AG20443 (cell line): ENCODE results near the gene KHDRBS1.
"Not testable (repeated sequence)": the region's sequence is repeated elsewhere in the genome, so short reads cannot be mapped to it uniquely, and the experiment has no call there.

Experiments used
- DNase-seq: peaks from one replicate; pipeline ENCODE4 v3.0.0; 2012; ENCODE audit warnings: low spot score, mixed read lengths

The KHDRBS1 gene

DNA sequence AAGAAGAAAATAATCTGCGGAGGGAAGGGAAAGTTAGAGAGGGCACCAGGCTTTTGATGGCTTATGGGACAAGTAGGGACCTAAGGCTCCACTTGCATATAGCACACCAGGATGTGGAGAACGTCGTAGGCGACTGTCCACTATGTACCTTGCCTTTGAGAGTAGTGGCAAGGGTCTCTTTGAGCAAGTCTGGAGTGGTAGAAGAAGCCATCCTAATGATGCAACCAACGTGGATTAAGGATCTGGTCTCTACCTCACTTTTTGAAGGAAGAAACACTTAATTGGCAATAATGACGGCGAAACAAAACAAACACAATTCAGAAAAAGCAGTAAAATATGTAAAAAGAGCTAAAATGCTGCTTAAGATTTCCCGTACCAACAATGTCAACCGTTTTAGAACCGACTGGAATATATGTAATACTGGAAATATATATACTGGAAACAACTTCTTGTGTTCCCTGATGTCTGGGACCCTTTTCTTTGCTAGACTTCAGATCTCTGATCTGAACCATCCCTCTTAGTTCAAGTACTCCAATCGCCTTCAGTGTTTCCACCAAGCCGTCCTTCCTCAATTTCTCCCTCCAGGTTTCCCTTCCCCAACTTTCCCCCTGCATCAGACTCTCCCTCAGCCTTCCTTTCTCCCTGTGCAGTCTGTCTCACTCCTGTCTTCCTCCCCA lies 821 bp upstream of the KHDRBS1 start:
- DNase-seq = no peak

DNA sequence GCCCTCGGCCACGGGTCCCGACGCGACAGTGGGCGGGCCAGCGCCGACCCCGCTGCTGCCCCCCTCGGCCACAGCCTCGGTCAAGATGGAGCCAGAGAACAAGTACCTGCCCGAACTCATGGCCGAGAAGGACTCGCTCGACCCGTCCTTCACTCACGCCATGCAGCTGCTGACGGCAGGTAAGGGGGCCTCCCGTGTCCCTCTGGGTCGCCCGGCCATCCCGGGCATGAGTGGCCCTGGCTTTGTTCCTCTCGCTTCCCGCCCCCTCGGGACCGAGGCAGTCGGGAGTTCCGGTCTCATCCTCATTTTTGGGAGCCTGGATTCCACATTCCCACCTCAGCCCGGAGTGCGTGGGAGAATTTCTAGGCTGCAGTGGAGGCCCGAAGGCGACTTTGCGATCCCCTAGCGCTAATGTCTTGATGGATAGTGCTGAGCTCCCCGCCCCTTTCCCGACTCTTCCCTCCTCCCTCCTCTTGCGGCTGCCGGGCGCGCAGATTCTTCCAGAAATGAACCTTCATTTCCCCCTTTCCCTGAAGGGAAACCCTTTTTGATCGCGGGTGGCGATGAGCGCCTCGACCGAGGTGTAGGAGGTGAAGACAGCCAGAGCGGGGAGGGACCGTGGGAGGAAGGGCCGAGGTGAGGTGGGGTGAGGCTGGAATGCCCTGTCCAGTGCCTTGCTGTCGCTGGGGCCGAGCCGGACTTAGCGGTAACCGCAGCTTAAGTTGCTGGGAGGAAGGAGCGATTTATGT lies 705 bp downstream of the KHDRBS1 start:
- DNase-seq = peak; percentile 67

DNA sequence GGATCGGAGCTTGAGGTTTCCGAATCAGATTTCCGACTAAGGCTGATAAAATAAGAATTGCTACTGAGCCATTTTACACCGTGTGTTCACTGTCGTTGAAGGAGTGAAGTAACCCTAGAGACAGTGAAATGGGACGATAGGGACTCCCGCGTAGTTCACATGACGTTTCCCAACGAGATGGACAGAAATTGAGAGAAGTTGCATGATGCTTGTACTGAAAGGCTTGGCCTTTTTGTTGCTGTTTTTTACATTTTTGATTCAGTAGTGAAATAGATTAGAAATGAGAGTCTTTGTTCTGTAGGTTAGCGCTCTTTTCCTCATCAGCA lies 1.2 kb downstream of the KHDRBS1 start:
- DNase-seq = no peak

DNA sequence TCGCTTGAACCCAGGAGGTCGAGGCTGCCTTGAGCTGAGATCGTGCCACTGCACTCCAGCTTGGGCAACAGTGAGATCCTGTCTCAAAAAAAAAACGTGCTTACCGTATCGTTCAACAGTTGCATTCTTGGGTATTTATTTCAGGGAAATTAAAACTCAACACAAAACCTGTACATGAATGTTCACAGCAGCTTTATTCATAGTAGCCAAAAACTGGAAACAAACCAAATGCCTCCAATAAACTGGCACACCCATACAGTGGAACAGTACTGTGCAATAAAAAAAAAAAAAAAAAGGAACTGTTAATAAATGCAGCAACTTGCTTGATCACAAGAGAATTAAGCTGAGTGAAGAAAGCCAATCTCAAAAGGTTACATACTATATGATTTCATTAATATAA lies 6.7 kb downstream of the KHDRBS1 start:
- no peak for DNase-seq

DNA sequence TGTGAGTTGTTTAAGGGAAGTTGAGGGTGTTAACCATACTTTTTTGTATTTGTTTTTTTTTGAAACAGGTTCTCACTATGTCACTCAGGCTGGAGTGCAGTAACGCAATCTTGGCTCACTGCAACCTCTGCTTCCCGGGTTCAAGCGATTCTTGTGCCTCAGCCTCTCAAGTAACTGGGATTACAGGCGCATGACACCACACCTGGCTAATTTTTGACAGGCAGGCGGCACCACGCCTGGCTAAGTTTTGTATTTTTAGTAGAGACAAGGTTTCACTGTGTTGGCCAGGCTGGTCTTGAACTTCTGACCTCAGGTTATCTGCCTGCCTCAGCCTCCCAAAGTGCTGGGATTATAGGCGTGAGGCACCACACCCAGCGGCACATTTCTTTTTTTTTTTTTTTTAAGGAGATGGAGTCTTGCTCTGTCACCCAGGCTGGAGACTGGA lies 7.9 kb downstream of the KHDRBS1 start:
- not testable (repeated sequence) for DNase-seq

DNA sequence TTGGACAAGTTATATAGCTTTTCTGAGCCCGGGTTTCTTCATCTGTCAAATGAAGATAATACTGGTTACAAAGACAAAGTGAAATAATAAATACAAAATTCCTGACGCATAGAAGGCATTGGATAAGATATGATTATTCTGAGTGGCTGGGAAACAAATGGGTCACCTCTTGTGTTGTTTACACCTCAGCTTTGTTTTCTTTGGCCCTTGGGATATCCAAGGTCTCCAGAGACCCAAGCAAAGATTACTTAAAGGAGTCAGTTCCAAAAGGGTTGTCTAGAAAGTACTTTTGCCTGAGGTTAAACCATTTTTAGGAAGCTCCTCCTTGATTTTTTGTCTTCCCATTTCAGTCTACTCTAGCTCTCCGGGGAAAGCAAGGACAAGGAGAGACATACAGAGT lies 9.7 kb downstream of the KHDRBS1 start:
- DNase-seq = no peak

DNA sequence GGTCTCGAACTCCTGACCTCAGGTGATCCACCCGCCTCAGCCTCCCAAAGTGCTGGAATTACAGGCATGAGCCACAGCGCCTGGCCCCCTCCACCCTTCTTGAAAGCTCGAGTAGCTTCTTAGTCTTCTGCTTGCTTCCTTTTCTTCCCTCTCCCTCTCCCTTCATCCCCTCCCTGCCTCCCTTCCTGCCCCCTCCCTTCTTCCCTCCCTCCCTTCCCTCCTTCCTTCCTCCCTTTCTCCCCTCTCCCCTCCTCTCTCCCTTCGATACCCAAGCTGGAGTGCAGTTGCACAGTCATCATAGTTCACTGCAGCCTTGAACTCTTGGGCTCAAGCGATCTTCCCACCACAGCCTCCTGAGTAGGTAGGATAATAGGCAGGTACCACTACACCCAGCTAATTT lies 11.8 kb downstream of the KHDRBS1 start:
- DNase-seq = no peak

DNA sequence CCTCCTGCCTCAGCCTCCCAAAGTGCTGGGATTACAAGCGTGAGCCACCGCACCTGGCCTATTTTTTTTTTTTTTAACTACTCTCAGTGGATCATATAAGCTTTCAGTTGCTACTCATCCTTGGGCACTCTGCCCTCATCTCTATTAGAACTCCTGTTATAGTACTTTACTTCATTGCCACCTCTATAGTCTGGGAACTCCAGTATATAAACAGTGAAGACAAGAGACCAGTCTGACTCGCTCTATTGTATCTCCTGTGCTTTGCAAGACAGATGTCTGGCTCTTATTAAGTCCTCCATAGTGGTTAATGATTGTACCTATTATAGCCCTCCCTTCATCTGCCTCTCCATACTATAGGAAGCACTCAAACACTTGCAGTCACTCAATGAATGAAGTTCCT lies 15.1 kb downstream of the KHDRBS1 start:
- DNase-seq = no peak

DNA sequence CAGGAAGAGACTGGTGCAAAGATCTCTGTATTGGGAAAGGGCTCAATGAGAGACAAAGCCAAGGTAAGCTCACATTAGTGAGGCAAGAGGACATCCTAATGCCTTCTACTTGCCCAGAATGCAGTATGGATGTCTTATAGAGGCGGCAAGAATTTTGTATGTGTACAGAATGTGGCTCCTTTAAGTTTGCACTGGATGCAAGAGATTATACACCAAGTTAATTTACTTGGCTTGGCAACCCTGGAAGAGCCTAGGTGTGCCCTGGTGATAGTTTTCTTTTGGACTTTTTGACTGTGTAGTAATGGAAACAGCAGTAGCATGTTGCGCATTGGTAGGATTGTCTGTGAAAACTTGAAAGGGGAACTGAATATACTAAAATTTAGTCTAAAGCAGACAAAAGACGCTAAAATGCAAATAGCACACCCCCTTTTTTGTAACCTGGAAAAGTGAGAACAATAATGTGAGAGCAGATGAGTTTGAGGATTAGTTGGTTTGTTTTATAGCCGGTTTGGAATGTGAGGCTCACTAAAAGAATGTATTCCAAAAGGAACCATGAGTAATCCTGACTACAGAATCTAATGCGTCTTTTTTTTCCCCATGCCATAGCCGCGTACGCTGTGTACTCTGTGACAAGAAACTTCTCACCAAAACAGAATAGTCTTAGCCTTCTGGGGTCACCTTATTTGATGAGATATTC lies 18.1 kb downstream of the KHDRBS1 start:
- DNase-seq = peak; percentile 57

DNA sequence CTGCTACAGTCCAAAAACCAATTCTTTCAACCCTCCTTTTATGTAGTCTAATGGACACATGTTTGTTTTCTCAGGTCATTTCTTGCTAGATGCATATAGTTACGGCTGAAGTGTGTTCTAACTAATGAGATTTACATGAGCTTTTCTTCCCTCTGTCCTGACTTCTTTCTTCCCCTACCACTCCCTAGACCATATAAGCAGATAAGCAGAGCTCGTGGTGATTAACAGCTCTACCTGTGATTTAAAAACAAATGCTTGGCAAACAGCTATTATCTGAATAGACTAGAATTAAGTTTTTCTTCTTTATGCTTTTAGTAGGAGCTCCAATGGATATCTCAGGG lies 18.6 kb downstream of the KHDRBS1 start:
- DNase-seq = no peak

DNA sequence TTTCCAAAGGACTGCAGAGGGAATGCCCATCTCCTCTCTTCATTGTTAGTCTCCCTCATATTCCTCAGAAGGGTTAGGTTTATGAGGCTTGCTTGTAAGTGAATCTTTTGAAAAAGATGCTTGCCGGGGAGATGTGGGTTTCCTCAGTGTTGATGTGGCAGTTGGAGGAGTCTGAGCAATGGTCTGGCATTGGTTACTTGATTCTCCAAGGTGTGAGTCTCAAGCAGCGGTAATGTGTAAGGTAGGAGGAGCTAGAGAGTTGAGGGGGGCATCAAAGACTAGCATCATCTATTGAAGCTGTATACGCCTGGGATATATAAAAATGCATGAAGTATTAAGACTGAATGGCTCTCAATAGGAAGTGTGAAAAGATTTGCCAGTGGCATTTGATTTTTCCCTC lies 21.5 kb downstream of the KHDRBS1 start:
- no peak for DNase-seq

DNA sequence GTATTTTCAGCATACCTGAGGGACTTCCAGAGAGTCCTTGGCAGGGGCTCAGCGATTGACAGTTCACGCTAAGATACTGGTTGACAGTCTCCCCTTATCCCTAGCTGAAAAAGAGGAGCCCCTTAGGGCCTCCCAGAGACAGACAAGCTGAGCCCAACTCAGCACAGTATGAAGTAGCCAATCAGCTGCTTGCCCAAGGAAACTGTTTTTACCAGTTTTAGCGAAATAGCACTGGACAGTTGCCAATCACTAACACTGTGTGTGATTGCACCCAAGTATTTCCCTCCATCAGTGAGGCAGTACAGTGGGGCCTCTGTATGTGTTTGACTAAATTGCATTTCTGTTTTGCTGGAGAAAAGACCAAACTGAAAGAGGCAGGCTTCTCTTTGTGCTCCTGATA lies 27.0 kb downstream of the KHDRBS1 start:
- DNase-seq = no peak

DNA sequence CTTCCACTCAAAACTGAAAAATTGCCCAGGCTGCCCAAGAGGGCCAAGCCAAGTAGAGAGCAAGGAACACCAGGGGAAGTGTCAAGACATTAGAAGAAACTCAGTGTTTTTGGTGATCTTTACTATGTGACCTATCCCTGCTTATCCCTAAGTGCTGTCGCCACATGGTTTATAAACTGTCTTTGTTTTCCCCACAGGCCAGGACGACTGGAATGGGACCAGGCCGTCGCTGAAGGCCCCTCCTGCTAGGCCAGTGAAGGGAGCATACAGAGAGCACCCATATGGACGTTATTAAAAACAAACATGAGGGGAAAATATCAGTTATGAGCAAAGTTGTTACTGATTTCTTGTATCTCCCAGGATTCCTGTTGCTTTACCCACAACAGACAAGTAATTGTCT lies 28.7 kb downstream of the KHDRBS1 start:
- DNase-seq = no peak

DNA sequence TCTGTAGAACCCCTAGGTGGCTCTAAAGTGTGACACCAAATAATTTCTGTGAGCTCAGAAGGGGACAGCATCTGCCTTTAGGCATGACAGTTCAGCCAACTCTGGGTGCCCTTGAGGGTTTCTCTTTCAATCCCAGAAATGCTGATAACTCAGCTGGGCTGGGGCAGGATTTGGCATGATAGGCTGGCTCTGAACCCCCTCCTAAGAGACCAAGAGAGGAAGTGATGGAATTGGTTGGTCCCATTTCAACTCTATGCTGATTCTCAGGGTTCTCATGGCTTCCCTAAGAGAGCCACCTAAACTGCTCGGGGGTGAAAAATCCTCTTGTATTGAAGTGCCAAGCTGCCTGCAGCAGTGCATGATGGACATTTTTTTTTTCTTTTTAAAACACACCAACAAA lies 30.6 kb downstream of the KHDRBS1 start:
- no peak for DNase-seq

DNA sequence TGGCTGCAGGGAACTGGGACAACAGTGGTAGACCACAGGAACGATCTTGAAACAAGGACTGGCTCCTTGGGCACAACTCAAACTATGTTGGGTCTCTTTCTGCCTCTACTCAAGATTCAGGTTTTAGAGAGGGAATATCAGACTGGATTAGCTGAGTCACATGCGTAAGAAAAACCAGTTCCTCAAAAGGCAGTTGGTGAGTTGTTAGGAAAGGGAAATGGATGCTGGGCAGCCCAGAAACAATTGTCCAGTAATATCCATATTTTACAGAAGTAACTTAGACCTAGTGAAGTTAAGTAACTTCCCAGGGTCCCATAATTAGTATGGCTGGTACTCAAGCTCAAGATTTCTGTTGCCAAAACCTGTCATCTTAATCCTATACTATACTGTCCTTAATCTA lies 32.1 kb downstream of the KHDRBS1 start:
- DNase-seq = no peak

DNA sequence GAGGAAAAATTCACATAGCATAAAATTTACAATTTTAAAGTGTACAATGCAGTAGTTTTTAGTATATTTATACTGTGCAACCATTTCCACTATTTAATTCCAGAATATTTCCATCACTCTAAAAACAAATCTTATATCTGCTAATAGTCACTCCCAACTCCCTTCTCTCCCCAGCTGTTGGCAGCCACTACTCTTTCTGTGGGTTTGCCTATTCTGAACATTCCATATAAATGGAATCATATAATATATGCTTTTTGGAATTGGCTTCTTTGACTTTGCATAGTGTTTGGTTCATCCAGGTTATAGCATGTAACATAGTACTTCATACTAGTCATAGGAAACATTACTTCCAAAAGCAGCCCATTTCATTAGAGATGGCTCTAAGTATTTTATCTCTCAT lies 34.0 kb downstream of the KHDRBS1 start:
- DNase-seq = no peak

DNA sequence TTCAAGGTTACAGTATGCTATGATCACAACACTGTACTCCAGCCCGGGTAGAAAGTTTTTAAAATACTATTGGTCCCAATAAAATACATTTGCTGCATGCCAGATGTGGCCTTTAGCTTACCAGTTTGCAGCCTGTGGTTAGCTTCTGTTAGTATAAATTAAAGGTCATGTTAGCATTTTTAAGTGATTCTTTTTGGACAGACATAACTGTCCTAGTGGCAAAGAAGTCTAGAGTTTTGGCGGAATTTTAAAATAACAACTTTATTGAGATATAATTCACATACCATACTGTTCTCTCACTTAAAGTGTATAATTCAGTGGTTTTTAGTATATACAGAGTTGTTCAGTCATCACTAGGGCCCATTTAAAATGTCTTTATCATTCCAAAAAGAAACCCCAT lies 34.8 kb downstream of the KHDRBS1 start:
- DNase-seq = no peak

DNA sequence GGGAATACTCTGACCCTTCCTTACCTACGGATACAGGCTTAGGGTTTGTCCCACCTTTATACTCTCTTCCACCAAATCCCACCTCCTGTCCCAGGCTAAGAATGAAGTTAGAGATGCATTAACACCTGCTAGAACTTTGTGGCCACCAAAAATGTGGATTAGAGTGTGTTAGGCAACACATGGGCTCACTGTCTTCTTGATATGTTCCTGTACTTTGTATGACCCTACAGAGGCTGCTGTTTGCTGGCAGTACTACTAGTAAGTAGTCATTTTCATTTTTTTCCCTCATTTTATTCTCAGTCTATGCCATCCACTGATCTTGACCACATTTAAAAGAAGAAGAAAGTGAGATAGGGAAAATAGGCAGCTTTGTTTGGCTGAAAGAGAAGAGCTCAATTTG lies 38.0 kb downstream of the KHDRBS1 start:
- no peak for DNase-seq

DNA sequence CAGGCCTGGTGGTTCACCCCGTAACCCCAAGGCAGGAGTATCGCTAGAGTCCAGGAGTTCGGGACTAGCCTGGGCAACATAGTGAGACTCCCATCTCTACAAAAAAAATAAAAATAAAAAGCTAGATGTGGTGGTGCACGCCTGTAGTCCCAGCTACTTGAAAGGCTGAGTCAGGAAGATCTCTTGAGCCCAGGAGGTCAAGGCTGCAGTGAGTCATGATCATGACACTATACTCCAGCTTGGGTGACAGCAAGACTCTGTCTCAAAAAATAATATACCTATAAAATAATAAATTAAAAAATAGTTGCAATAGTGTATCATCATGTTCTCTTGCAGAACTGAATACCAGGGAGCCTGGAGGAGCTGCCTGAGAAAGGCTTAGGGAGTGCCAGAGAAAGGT lies 39.2 kb downstream of the KHDRBS1 start:
- no peak for DNase-seq

DNA sequence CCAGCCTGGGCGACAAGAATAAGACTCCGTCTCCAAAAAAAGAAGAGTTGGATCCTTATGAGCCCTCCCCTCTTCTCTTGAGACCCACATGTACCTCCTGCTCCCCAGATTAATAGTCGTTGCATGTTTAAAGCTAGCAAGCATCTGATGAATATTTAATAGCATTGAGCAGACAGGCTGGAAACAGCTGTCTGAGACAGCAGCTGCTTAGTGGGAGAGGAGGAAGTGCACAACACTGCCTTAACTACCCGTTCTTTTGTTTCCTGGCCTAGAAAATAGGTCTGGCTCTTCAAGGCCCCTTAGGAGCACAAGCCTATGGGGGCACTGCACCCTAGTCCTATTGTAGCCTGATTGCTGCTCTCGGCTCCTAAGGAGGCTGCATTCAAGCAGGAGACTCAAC lies 41.7 kb downstream of the KHDRBS1 start:
- no peak for DNase-seq

DNA sequence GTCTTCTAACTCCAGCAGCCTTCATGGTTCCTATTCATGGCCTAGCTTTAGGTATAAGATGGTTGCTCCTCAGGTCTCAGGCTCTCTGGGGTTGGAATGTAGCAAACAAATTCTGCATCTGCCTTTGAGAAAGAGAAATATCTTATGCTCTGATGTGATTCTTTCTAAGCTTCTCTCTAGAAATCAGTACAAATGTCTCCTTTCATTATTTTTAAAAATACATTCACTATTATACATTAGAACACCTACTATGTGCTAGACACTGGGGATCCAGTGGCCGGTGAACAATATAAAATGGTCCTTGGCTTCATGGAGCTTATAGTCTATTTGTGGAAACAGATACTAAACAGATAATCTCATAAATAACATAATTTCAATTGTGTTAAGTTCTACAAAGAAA lies 42.9 kb downstream of the KHDRBS1 start:
- DNase-seq = no peak

DNA sequence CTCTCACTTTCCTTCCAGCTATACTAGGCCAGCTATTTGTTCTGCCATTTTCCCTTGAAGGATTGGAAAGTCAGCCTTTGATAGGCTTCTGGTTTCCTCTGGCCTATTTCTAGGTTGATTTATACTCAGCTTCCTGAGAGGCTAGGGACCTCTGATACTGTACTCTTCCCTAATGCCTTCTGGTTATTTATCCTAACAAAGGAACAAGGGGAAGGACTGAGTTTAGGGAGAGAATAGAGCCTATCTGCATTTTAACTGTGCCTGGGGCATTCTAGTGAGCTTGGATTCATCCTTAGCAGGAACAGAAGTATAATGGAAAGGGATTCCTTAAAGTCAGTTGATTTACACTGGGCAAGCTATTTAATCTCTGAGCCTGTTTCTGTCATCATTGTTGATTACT lies 47.2 kb downstream of the KHDRBS1 start:
- no peak for DNase-seq

DNA sequence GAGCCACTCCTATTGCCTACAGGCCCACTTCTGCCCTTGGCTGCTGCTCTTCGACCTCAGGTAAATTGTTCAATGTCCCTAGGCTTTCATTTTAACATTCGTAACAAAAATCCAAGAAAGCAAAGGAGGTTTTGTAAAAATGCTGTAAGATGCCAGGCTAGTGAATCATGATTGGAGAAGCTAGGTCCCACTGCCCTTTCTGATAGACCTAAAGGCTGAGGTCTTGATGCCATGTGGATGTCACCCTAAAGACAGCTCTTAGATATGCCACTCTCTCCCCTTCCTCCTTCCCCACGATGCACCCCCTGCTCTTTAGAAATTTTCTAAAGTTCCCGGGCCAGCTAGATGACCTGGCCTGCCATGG lies 49.2 kb downstream of the KHDRBS1 start:
- DNase-seq = peak; percentile 20

DNA sequence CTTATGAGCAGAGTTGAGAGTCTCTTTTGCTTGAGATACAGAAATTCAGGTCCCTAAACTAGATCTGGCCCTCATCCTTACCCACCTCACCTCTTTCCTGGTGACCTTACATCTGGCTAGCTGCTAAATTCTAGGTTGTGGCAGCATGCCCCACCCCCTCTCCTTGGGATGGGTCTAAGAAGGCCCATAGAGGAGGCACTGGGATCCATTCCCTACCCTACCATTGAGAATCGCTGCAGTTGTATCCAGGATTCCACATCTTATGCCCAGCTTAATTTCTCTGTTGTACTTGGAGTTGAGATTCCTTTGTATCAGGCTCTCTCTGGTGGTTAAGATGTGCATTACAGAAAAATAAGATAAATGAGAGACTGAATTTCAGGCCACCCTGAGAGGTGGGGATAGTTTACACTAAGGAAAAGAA lies 49.6 kb downstream of the KHDRBS1 start:
- peak; percentile 66 for DNase-seq
